Mucosa of stomach (tissue), 1 donor: ENCODE results near the gene UTP20.
A peak's percentile ranks its signal among the peaks of the same experiment; 100 is the strongest.

ENCODE experiments used
- H3K27me3 ChIP-seq: one replicate; pipeline ENCODE4 v1.7.0; 2013; ENCODE audit warnings: mild to moderate bottlenecking, low read length; ENCODE audit not compliant: control insufficient read depth, insufficient read depth
- H3K36me3 ChIP-seq: one replicate; pipeline ENCODE4 v1.7.0; 2013; ENCODE audit warnings: low read length; ENCODE audit not compliant: control insufficient read depth, insufficient read depth
- H3K4me1 ChIP-seq: one replicate; pipeline ENCODE4 v1.7.0; 2013; ENCODE audit warnings: mild to moderate bottlenecking, low read length; ENCODE audit not compliant: control insufficient read depth, insufficient read depth
- H3K4me3 ChIP-seq: one replicate; pipeline ENCODE4 v1.7.0; 2013; ENCODE audit warnings: low read length
- H3K9ac ChIP-seq: one replicate; pipeline ENCODE4 v1.7.0; 2013; ENCODE audit warnings: mild to moderate bottlenecking, low read length, moderate library complexity
- H3K9me3 ChIP-seq: one replicate; pipeline ENCODE4 v1.7.0; 2013; ENCODE audit warnings: mild to moderate bottlenecking, low read length, moderate library complexity; ENCODE audit not compliant: control insufficient read depth
- donor health status: Pancreatic carcinoma.

UTP20 gene

GRCh38 chr12:101280006-101280505 is at the start of gene UTP20:
Gene UTP20, plus strand, starts transcription at chr12:101280105. Its CDS starts 178 bp downstream, at chr12:101280283.
- H3K9ac ChIP-seq = peak within 1 kb of the TSS; percentile 65
- H3K27me3 ChIP-seq = no peaks in the 10 kb centered on the region
- peak within 1 kb of the TSS; percentile 89 for H3K4me3 ChIP-seq
- no peaks in the 10 kb centered on the region for H3K9me3 ChIP-seq
- H3K4me1 ChIP-seq = no peaks in the 10 kb centered on the region
- no peaks in the 10 kb centered on the region for H3K36me3 ChIP-seq

GRCh38 chr12:101230547-101230946 is 49.4 kb upstream of the UTP20 start:
- no peaks in the 10 kb centered on the region for H3K4me1 ChIP-seq
- H3K27me3 ChIP-seq = no peaks in the 10 kb centered on the region
- H3K9ac ChIP-seq = no peak overlapping the region
- H3K36me3 ChIP-seq = no peaks in the 10 kb centered on the region
- no peaks in the 10 kb centered on the region for H3K9me3 ChIP-seq
- no peak overlapping the region for H3K4me3 ChIP-seq

- no peaks in the 10 kb centered on the region for H3K36me3 ChIP-seq
- no peaks in the 10 kb centered on the region for H3K27me3 ChIP-seq
- no peak overlapping the region for H3K4me3 ChIP-seq
- H3K9me3 ChIP-seq = no peaks in the 10 kb centered on the region
- no peak overlapping the region for H3K9ac ChIP-seq
- no peaks in the 10 kb centered on the region for H3K4me1 ChIP-seq
Measured at GRCh38 chr12:101231636-101232035, 48.3 kb upstream of the UTP20 start.

- H3K4me3 ChIP-seq = no peak overlapping the region
- no peaks in the 10 kb centered on the region for H3K4me1 ChIP-seq
- H3K9ac ChIP-seq = no peak overlapping the region
- H3K27me3 ChIP-seq = no peaks in the 10 kb centered on the region
- no peaks in the 10 kb centered on the region for H3K36me3 ChIP-seq
- H3K9me3 ChIP-seq = no peaks in the 10 kb centered on the region
Measured at GRCh38 chr12:101235686-101236085, 44.2 kb upstream of the UTP20 start.

GRCh38 chr12:101238306-101238705 is 41.6 kb upstream of the UTP20 start:
- Histone ChIP-seq H3K4me1 (no peaks in the 10 kb centered on the region), H3K9me3 (no peaks in the 10 kb centered on the region), H3K4me3 (no peak overlapping the region), H3K36me3 (no peaks in the 10 kb centered on the region), H3K9ac (no peak overlapping the region), H3K27me3 (no peaks in the 10 kb centered on the region)

GRCh38 chr12:101238800-101239329 is 41.0 kb upstream of the UTP20 start:
- Histone ChIP-seq H3K9ac (no peak overlapping the region), H3K36me3 (no peaks in the 10 kb centered on the region), H3K9me3 (no peaks in the 10 kb centered on the region), H3K4me3 (no peak overlapping the region), H3K27me3 (no peaks in the 10 kb centered on the region), H3K4me1 (no peaks in the 10 kb centered on the region)

GRCh38 chr12:101243074-101243473 is 36.8 kb upstream of the UTP20 start:
- Histone ChIP-seq H3K36me3 (no peaks in the 10 kb centered on the region), H3K9me3 (no peaks in the 10 kb centered on the region), H3K4me3 (no peak overlapping the region), H3K27me3 (no peaks in the 10 kb centered on the region), H3K4me1 (no peaks in the 10 kb centered on the region), H3K9ac (no peak overlapping the region)

GRCh38 chr12:101243616-101244015 is 36.3 kb upstream of the UTP20 start:
- H3K9ac ChIP-seq = no peak overlapping the region
- H3K4me1 ChIP-seq = no peaks in the 10 kb centered on the region
- no peaks in the 10 kb centered on the region for H3K27me3 ChIP-seq
- no peak overlapping the region for H3K4me3 ChIP-seq
- H3K9me3 ChIP-seq = no peaks in the 10 kb centered on the region
- no peaks in the 10 kb centered on the region for H3K36me3 ChIP-seq

GRCh38 chr12:101256266-101256665 is 23.6 kb upstream of the UTP20 start:
- Histone ChIP-seq H3K9me3 (no peaks in the 10 kb centered on the region), H3K27me3 (no peaks in the 10 kb centered on the region), H3K36me3 (no peaks in the 10 kb centered on the region), H3K4me1 (no peaks in the 10 kb centered on the region), H3K4me3 (no peak overlapping the region), H3K9ac (no peak overlapping the region)

- Histone ChIP-seq H3K9me3 (no peaks in the 10 kb centered on the region), H3K4me1 (no peaks in the 10 kb centered on the region), H3K36me3 (no peaks in the 10 kb centered on the region), H3K27me3 (no peaks in the 10 kb centered on the region), H3K4me3 (no peak overlapping the region), H3K9ac (no peak overlapping the region)
Measured at GRCh38 chr12:101257357-101257756, 22.5 kb upstream of the UTP20 start.

- H3K9ac ChIP-seq = no peak overlapping the region
- no peaks in the 10 kb centered on the region for H3K36me3 ChIP-seq
- no peaks in the 10 kb centered on the region for H3K9me3 ChIP-seq
- H3K4me1 ChIP-seq = no peaks in the 10 kb centered on the region
- no peak overlapping the region for H3K4me3 ChIP-seq
- peaks cover 5% of the 10 kb centered on the region for H3K27me3 ChIP-seq
Measured at GRCh38 chr12:101267111-101267510, 12.8 kb upstream of the UTP20 start.

GRCh38 chr12:101276433-101276832 is 3.5 kb upstream of the UTP20 start:
- Histone ChIP-seq H3K36me3 (no peaks in the 10 kb centered on the region), H3K4me1 (no peaks in the 10 kb centered on the region), H3K4me3 (no peak overlapping the region), H3K9me3 (no peaks in the 10 kb centered on the region), H3K27me3 (no peaks in the 10 kb centered on the region), H3K9ac (no peak overlapping the region)

GRCh38 chr12:101277443-101277842 is 2.5 kb upstream of the UTP20 start:
- Histone ChIP-seq H3K9me3 (no peaks in the 10 kb centered on the region), H3K4me1 (no peaks in the 10 kb centered on the region), H3K36me3 (no peaks in the 10 kb centered on the region), H3K27me3 (no peaks in the 10 kb centered on the region), H3K9ac (no peak overlapping the region), H3K4me3 (no peak overlapping the region)
